Breast epithelium (tissue), 3 donors: ENCODE results near the gene SRGAP2C.
"Not testable (repeated sequence)": the region's sequence is repeated elsewhere in the genome, so short reads cannot be mapped to it uniquely, and the experiment has no call there.

Experiments used
- POLR2A ChIP-seq: fragments of 450-650 bp; IDR thresholded peaks from one replicate; pipeline ENCODE4 v1.6.1; 2016; ENCODE audit warnings: antibody characterized with exemption, mild to moderate bottlenecking, moderate library complexity
- POLR2AphosphoS5 ChIP-seq, 3 donors: sonication (generic); formaldehyde crosslinking; IDR thresholded peaks; one replicate each; pipeline ENCODE4 v1.6.1; 2017; ENCODE audit warnings: antibody characterized with exemption in 3 of 3
- TF ChIP-seq, protein P1 (sequence below), 3 donors: fragments of 450-650 bp; IDR thresholded peaks; one replicate each; pipeline ENCODE4 v1.5.1; 2016 to 2017; ENCODE audit warnings: antibody characterized with exemption in 3 of 3, mild to moderate bottlenecking in 3 of 3, moderate library complexity in 3 of 3

DNA sequence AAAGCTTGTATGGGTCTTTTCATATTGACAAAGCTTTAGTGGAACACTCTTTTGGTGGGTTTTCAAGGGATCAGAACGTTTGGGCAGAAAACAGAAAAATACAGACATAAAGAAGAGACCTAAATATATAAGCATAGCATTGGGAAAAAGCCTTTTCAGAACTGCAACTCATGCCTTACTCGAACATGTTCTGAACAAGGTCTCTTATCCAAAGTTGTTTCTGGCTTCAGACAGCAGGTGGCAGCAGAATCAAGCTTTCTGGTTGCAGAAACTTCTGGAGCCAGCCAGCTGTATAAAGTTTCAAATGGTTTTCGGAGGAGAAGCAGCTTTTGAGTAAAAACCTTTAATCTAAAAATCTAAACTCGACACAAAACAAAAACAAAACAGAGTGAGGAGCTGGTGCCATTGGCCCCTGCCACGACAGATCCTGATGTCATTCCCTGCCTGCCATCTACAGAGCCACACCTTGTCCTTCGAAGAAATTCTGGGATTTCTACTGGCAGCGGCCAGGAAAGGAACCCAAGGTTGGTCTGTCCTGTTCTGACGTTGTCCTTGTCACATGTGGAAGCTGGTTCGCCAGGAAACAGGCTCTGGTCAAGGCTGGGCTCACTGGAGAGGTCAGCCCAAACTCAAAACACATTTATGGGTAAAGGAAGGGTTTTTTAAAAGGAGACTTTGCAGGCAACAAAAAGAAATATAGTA lies 36.1 kb upstream of the SRGAP2C start:
- not testable (repeated sequence) for TF ChIP-seq POLR2A; POLR2AphosphoS5 (IDR thresholded peaks at IDR 0.05)
- TF ChIP-seq, protein P1, sequence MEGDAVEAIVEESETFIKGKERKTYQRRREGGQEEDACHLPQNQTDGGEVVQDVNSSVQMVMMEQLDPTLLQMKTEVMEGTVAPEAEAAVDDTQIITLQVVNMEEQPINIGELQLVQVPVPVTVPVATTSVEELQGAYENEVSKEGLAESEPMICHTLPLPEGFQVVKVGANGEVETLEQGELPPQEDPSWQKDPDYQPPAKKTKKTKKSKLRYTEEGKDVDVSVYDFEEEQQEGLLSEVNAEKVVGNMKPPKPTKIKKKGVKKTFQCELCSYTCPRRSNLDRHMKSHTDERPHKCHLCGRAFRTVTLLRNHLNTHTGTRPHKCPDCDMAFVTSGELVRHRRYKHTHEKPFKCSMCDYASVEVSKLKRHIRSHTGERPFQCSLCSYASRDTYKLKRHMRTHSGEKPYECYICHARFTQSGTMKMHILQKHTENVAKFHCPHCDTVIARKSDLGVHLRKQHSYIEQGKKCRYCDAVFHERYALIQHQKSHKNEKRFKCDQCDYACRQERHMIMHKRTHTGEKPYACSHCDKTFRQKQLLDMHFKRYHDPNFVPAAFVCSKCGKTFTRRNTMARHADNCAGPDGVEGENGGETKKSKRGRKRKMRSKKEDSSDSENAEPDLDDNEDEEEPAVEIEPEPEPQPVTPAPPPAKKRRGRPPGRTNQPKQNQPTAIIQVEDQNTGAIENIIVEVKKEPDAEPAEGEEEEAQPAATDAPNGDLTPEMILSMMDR (IDR thresholded peaks at IDR 0.05): not testable (repeated sequence)
